CD4-positive, alpha-beta T cell treated with Interleukin-4 for 1 hour (primary cell): ENCODE results near the gene AP5Z1.

Source experiments
- DNase-seq, 2 donors: peaks; one replicate each; pipeline ENCODE4 v3.0.0-alpha.2; 2020 to 2022

The AP5Z1 gene

DNA sequence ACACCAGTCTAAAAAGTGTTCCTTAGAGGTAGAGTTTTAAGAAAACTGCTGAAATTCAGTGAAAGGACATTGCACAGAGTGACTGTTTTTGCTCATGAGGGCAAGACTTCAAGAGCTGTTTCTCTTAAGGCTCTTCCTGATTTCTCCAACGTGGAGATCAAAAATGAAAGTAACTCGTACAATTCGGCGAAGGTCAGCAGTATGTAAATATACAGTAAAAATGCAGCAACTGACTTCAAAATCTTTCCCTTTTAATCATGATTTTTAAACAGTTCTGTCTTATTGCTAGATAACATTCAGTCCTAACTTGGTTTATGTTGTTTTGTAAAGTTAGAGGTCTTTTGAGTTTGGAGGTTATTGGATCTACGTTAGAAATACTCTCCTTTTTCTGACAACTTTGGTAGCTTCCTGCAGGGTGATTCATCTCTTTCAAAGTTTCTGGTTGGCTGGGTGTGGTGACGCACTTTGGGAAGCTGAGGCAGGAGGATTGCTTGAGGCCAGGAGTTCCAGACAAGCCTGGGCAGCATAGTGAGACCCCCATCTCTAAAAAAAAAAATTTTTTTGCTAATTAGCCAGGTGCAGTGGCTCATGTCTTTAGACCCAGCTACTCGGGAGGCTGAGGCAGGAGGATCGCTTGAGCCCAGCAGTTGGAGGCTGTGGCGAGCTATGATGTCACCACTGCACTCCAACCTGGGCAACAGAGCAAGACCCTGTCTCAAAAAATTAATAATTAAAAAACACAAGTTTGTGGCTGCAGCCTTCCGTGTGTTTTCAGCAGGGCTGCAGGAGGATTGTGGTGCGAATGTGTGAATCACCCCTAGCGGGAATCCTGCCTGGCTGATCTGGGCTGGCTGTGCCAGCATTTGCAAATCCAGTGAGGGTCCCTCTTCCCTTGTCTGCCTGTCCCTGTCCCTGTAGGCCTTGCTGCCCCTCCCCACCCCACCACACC is 29.2 kb upstream of the AP5Z1 start:
- DNase-seq = peak; percentile 47 to 53

DNA sequence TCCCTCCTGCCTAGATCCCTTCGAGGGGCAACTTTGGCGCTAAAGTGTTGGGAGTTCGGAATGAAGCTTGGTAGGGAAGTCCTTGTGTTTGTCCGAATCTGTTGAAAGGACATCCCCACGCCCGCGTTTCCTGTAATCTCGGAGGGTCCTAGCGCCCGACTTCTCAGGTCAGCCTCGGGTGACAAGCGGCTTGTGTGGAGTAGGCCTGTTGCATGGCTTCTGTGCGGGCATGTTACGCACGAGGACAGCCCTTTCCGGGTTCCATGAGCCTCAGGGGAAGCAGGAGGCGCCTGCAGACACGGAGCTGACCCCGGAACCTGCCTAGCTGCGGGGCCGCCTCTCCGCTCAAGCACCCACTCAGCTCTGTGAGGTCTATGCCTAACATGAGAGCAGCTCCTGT is 28.4 kb upstream of the AP5Z1 start:
- DNase-seq = no peak

DNA sequence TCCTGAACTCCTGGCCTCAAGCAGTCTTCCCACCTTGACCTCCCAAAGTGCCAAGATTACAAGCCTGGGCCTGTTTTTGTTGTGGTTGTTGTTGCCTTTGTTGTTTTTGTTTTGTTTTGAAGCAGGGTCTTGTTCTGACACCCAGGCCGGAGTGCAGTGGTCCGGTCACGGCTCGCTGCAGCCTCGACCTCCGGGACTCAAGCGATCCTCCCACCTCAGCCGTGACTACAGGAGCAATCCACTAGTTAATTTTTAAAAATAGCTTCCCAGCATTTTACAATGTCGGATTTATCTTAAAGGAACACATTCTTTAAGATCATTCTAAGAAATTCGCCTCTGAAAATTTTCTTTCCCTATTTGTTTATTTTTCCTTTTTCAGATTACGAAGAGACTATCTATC is 27.7 kb upstream of the AP5Z1 start:
- no peak for DNase-seq

DNA sequence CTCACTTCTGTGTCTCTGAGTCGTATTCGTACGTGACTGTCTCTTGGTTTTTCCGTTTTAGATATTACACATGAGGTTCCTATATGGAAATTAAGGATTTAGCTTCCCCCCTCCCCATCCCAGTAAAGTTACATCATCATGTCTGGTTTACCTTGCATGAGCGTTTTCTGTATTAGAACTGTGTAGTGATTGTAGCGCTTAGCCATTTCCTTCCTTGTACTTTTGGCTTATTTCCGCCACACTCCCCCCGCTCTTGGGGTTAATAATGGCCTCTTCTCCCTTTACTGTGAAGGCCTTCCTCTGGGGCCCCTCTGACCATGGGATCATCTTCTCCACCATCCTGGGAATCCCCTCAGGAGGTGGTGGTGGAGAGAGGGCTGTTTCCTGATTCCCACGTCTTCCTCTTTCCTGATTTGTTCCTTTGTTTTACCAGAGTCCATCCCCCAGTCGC is 27.2 kb upstream of the AP5Z1 start:
- DNase-seq = peak in 1 of 2 donors; percentile 10

DNA sequence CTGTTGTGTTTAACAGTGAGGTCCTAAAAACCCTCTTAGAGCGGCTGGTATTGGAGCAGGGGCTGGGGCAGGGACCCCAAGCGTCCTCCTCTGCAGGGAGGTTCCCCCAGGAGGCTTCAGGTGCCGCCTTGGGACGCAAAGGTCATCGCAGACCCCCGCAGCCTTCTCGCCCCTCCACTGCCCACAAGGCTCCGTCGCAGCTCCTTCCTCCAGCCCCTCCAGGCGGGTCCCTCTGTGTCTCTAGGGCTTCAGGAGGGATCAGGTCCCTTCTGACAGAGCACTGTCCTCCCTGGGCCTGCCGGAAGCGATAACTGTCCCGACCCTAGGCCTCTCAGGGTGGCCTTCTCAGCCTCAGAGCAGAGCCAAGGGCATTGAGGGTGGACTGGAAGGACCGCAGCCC is 26.1 kb upstream of the AP5Z1 start:
- no peak for DNase-seq

DNA sequence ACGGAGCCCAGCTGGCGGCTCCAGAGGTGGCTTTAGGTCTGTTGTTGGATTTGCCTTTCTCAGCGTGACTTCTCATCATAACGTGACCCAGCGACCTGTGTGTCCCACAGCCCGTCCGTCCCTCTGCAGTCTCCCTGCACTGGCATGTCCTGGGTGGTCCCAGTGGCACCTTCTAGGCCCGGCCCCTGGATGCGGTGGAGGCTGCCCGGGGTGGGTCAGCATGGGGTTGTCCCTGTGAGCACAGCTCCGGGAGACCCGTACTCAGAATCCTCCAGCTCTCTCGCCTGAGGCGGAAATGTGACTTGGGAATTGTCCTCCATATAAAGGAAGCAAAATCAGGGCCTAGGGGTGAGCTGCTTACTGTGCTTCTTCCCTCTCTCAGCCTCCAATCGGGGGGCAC is 25.6 kb upstream of the AP5Z1 start:
- DNase-seq = no peak

DNA sequence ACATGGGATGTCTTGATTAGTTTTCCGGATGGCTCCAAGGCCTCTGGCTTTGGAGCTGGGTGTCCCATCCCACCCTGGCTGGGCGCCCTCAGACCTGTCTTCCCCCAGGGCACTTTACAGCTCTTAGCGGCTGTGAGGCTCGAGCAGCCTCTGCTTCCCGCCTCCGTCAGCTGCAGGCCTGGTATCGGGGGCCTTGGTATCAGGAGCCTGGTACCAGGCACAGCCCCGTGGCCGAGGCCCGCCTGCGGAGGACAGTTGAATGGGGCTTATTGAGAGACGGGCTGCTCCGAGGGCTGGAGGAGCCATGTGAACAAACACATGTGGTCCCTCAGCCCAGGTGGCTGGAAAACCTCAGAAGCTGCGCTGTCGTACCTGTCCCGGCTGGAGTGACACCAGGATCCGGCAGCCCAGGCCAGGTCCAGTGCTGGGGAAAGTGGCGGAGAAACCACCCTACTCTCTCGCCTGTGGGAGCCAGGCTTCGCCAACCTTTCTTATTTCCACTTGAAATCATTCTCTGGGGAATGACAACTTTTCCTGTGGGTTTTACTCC is 23.9 kb upstream of the AP5Z1 start:
- DNase-seq = no peak

DNA sequence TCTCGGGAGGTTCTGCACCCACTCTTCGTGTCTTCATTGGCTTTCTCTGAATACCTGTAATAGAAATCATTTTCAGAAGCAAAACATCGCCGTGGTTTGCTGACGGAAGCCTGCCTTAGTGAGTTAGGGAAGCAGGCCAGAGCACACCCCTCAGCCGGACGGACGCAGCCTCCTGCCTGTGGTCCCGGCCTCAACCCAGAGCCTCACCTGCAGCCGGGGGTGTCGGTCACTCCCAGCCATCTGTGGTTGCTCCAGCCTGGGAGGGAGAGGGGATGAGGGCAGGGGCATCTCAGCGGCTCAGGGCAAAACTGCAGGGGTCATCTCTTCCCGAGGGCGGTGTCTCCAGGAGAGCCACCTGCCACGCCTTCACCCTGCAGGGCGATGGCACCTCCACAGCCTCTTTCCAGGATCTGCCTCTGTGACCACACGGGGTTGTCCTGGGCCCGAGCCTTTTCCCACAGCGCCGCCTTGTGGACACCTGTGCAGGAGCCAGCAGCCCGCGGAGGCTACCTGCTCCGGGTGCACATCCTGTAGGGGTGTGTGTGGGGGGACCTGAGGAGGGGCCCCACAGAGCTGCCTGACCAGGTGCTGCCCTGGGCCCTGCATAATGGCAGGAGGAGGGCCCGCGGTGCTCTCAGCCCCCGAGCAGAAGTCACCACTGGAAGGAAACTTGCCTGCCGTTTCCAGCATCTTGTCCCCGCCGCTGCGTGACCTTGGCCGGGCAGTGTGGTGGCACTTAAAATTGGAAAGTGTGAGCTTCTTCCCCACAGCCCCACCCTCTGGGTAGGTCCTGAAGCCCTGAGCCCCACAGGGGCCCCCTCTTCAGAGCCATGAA is 21.6 kb upstream of the AP5Z1 start:
- DNase-seq = peak; percentile 78 to 84

DNA sequence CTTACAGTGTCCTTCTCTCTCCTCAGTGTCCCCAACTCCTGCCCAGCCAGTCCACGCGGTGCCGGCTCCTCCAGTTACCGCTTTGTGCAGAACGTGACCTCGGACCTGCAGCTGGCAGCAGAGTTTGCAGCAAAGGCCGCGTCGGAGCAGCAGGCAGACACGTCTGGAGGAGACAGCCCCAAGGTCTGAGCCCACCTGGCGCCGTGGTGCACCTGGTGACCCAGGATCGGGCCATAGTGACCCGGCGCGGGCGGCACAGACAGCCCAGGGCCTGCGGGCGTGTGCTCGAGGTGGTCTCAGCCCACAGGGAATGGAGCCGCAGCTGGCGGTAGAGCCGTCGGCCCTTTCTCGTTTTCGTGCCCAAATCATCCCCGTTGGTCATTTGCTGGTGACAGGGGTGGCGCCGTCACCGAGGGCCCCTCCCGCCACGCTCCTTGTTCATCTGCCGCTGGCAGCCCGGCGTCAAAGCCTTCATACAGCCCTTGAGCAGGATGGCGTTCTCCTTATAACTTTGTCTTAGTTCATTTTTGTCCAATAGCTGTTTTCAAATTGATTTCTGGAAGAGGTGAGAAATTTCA is 20.9 kb upstream of the AP5Z1 start:
- no peak for DNase-seq

DNA sequence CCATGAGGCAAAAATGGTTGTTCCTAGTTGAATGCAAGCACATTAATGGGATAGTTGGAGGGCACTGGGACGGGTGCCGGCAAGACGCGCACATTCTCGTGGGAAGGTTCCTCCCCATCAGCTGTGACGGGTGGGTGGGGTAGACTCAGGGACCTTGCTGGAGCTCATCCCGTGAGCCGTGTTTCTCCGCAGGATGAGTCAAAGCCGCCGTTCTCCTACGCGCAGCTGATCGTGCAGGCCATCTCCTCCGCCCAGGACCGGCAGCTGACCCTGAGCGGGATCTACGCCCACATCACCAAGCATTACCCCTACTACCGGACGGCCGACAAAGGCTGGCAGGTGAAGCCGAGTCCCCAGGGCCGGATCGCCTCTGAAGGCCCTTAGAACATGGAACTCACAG is 20.4 kb upstream of the AP5Z1 start:
- DNase-seq = no peak

DNA sequence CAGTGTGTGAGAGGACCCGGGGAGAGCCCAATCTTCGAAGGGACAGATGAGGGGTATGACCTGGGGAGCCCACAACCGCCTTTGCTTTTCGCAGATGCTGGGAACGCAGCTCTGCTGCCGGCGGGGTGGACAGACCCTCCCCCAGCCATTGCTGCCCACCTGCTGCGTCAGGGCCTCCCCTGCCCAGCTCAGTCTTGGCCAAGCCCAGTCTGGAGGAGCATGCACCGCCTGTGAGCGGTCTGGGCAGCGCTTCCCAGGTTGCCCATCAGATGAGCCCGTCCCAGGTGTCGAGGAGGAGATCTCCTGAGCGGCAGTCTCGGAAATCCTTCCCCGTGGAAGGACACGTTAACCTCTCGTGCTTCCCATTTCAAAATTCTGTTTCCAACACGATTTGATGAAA is 17.3 kb upstream of the AP5Z1 start:
- DNase-seq = no peak

DNA sequence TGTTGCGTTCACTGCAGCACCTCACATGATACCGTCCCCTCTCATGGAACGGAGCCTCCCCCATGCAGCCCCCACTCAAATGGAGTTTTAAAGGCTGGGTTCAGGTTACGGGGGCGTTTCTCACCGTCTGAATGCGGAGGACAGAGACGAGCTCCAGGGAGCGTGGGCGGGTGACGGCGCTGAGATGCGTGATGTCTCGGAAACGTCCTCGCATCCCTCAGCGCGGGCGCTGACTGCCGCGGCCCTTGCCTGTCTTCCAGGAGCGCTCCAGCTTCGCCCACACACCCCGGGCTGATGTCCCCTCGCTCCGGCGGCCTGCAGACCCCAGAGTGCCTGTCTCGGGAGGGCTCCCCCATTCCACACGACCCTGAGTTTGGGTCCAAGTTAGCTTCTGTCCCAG is 16.6 kb upstream of the AP5Z1 start:
- DNase-seq = no peak

DNA sequence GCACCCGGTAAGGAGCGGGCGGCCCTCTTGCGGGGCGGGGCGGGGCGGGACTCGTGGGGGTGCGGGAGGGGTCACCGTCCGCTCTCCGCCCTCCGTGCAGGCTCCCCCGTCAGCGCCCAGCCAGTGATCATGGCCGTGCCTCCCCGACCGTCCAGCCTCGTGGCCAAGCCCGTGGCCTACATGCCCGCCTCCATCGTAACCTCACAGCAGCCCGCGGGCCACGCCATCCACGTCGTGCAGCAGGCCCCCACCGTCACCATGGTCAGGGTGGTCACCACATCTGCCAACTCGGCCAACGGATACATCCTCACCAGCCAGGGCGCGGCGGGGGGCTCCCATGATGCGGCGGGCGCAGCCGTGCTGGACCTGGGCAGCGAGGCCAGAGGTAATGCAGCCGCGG is 16.2 kb upstream of the AP5Z1 start:
- no peak for DNase-seq

DNA sequence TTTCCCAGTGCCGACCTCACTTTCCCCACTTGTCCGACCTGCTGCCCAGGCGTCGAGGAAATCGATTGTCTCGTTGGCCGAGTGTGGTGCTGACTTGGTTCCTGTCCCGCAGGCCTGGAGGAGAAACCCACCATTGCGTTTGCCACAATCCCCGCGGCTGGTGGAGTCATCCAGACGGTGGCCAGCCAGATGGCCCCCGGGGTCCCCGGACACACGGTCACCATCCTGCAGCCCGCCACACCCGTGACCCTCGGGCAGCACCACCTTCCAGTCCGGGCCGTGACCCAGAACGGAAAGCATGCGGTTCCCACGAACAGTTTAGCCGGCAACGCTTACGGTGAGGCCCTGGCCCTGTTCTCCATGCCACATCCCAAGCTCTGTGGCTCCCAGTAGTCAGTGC is 14.5 kb upstream of the AP5Z1 start:
- no peak for DNase-seq

DNA sequence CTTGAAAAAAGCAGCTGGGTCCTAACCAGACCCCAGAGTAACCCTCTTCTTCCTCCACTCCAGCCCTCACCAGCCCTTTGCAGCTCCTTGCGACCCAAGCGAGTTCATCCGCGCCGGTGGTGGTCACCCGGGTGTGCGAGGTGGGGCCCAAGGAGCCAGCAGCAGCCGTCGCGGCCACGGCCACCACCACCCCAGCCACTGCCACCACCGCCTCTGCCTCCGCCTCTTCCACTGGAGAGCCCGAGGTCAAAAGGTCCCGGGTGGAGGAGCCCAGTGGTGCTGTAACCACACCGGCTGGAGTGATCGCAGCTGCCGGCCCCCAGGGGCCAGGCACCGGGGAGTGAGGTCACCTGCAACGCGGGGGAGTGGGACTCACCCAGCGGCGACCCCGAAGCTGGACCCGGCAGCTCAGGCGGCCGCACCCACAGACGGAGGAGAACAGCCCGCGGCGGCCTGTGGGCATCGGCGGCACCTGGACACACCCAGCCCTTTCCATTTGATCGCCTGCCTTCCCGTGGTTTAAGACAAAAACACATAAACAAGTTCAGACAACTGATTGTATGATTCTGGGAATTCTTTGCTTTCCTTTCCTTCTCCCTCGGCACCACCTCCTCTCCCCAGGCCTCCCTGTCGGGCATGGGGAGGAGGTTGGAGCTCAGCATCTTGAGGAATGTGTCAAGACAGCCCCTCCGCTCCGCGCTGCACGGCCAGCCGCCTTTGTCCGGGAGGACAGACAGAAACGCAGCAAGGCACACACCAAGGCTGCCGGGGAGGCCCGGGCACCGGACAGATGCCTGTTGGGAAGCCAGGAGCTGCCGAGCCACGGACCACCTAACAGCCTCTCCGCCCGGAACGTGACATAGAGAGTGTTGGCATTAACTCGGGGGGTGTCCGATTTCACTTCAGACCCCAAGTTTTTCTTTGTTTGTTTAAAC is 13.0 kb upstream of the AP5Z1 start:
- no peak for DNase-seq

DNA sequence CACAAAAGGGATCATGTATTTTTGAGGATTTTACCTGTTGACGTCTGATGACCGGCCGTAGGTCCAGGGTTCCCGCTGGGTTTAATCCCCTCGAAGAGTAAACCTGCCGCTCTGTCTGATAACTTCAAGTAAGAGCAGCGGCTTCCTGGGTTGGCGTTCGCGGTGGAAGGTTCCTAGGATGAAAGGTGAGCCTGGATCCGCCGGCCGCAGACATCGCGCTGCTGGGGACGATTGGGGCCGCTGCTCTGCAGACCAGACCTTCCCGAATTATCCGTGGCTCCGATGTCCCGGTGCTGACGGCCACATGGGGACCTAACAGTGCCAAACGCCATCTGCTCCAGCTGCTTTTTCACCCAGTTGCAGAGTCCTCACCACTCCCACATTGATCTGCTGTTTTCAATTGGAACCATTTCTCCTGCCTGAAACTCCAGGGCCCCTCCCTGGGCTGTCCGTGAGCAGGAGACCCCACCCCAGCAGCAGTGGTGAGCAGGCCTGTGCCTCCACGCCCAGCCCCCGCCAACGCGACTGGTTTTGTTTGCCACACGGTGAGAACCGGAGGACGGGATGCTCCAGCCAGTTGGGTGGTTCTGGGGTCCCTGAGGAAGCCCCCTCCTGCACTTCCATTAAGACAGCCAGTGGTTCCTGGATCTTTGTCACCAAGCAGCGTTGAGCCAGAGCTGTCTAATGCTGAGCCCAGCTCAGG is 12.2 kb upstream of the AP5Z1 start:
- DNase-seq = no peak

DNA sequence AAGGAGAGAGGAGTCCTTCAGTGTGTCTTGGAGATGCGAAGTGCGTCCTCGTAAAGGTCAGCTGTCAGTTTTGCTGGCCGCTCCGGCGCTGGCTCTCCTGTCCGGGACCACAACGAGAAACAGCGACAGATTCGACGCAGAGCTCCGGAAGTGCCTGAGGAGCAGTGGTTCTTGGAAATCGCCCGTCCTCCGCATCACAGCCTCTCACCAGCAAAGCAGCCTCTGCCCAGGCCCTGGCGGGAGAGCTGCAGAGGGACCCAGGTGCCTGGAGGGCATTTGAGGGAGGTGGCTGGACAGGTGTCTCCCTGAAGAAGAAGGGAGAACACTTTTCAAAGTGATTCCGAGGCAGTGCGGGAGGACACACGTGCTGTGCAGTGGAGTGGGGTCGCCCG is 11.6 kb upstream of the AP5Z1 start:
- no peak for DNase-seq

DNA sequence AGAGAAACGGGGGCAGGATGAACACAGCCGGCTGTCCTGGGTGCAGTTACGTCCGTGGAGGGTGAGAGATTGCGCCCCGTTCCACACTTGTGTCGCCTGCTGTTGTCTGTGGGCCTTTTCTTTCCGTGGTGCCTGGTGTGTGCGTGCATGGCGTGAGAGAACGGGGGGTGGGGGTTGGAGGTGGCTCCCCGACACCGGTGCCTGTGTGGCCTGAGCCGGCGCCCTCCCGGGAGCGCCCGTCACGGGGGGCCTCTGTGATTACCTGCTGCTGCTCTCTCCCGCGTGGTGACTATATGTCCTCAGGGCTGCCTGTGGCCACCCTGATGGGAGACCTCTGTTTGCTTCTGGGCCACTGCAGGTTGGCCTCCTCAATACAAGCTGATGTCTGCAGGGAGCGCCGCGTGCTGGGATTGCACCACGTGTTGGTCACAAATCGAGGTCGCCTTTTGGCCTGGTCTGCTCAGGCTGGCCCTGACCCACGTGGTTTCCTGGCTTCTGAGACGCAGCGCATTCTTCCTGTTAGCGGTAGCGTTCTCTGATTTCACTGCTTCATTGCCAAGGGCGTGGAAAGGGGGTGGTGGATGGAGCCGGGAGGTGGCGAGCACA is 10.9 kb upstream of the AP5Z1 start:
- no peak for DNase-seq

DNA sequence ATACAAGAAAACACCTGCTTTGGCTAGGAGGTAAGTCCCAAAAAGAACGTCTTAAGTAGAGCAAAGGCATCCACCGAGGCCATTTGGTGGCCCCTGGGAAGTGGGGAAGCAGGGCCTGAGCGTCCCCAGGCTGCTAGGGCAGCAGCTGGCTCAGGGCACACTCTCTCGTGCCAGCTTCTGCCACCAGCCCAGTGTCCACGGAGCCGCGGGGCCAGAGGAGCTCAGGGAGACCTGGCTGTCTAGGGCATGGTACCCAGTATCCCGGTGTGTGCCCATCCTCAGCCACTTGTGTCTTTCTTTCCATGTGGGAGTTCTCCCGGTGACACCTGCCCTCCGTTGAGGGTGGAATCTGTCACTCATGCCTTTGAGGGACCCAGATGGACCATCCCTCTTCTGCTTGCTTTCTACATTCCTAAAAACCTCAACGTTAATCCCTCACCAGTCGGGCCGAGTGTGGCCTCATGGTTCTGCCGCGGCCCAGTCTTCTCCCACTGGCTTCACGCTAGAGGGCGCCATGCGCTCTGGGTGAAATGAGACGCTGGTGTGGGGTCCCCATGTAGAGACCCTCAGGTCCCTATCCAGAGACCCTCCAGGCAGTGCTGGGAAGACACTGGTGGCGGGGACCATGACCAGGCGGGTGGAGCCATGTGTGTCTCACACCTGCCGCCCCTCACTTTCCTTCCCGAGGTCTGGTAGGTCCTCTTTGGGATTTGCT is 9.5 kb upstream of the AP5Z1 start:
- no peak for DNase-seq
